GM11168 (cell line): ENCODE measurements around the gene TLNRD1.

Experiments used
- in situ Hi-C: fragments of 300-500 bp; cut with MboI; formaldehyde crosslinking; loops from one replicate; pipeline ENCODE4 v1.12.0; 2022; ENCODE audit warnings: low sequenced_read_pairs; ENCODE audit not compliant: unreplicated experiment

TLNRD1 gene

GRCh38 chr15:81024265-81024872 is 23.6 kb downstream of the TLNRD1 start:
- in situ Hi-C loops: no loop called here

GRCh38 chr15:81024936-81025335 is 24.2 kb downstream of the TLNRD1 start:
- in situ Hi-C loops: no loop called here

- in situ Hi-C loops: no loop called here
Observed at GRCh38 chr15:81025721-81026370, 25.1 kb downstream of the TLNRD1 start.

- in situ Hi-C loops: no loop called here
Observed at GRCh38 chr15:81026836-81027599, 26.3 kb downstream of the TLNRD1 start.

- in situ Hi-C loops: no loop called here
Observed at GRCh38 chr15:81029414-81030300, 28.9 kb downstream of the TLNRD1 start.

- in situ Hi-C loops: no loop called here
Observed at GRCh38 chr15:81030301-81030750, 29.6 kb downstream of the TLNRD1 start.

GRCh38 chr15:81031203-81031602 is 30.5 kb downstream of the TLNRD1 start:
- in situ Hi-C loops: no loop called here

- in situ Hi-C loops: no loop called here
Observed at GRCh38 chr15:81032355-81032754, 31.6 kb downstream of the TLNRD1 start.

- in situ Hi-C loops: no loop called here
Observed at GRCh38 chr15:81032818-81033217, 32.1 kb downstream of the TLNRD1 start.

GRCh38 chr15:81033508-81033907 is 32.8 kb downstream of the TLNRD1 start:
- in situ Hi-C loops: no loop called here

- in situ Hi-C loops: no loop called here
Observed at GRCh38 chr15:81037952-81038743, 37.4 kb downstream of the TLNRD1 start.

- in situ Hi-C loops: no loop called here
Observed at GRCh38 chr15:81038975-81039607, 38.4 kb downstream of the TLNRD1 start.

GRCh38 chr15:81040757-81041156 is 40.0 kb downstream of the TLNRD1 start:
- in situ Hi-C loops: no loop called here

GRCh38 chr15:81043281-81043934 is 42.7 kb downstream of the TLNRD1 start:
- in situ Hi-C loops: no loop called here

- in situ Hi-C loops: no loop called here
Observed at GRCh38 chr15:81043935-81044575, 43.3 kb downstream of the TLNRD1 start.

- in situ Hi-C loops: no loop called here
Observed at GRCh38 chr15:81046290-81046689, 45.6 kb downstream of the TLNRD1 start.

GRCh38 chr15:81047928-81048327 is 47.2 kb downstream of the TLNRD1 start:
- in situ Hi-C loops: no loop called here

- in situ Hi-C loops: no loop called here
Observed at GRCh38 chr15:81049835-81050234, 49.1 kb downstream of the TLNRD1 start.
